Lower leg skin (tissue), 3 donors: ENCODE results near the gene ATP2B2.

Experiments
- POLR2A ChIP-seq, 2 donors: fragments of 450-650 bp; IDR thresholded peaks; one replicate each; pipeline ENCODE4 v1.6.1; 2016 to 2017; ENCODE audit warnings: antibody characterized with exemption in 2 of 2, mild to moderate bottlenecking in 1 of 2, moderate library complexity in 1 of 2
- TF ChIP-seq, protein P1 (sequence below), 3 donors: fragments of 450-650 bp; IDR thresholded peaks; one replicate each; pipeline ENCODE4 v1.5.1; 2016; ENCODE audit warnings: antibody characterized with exemption in 3 of 3, mild to moderate bottlenecking in 3 of 3, moderate library complexity in 2 of 3

DNA sequence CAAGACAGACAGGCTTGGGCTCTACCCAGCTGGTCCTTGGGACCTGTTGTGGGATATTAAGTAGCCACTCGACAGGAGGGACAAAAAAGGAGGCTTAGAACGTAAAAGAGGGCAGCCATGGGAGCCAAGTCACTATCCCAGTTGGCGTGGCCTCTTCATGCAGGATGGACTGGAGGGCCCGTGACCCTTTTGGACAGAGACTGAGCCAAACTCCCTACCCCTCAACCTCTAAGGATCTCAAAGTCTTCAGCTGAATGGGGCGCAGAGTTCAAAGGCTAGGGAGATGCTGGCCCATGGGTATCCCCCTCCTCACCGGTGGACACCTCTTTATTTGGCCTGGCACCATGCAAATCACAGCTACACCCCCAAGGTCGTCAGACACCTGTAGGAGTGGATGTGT is 126.6 kb downstream of the ATP2B2 start:
- no peak for TF ChIP-seq POLR2A (IDR thresholded peaks at IDR 0.05)
- TF ChIP-seq, protein P1, sequence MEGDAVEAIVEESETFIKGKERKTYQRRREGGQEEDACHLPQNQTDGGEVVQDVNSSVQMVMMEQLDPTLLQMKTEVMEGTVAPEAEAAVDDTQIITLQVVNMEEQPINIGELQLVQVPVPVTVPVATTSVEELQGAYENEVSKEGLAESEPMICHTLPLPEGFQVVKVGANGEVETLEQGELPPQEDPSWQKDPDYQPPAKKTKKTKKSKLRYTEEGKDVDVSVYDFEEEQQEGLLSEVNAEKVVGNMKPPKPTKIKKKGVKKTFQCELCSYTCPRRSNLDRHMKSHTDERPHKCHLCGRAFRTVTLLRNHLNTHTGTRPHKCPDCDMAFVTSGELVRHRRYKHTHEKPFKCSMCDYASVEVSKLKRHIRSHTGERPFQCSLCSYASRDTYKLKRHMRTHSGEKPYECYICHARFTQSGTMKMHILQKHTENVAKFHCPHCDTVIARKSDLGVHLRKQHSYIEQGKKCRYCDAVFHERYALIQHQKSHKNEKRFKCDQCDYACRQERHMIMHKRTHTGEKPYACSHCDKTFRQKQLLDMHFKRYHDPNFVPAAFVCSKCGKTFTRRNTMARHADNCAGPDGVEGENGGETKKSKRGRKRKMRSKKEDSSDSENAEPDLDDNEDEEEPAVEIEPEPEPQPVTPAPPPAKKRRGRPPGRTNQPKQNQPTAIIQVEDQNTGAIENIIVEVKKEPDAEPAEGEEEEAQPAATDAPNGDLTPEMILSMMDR (IDR thresholded peaks at IDR 0.05), result no peak
